Measurements from ENCODE around the gene DCST1. TPM values are rescaled to one million over a fixed set of nuclear protein-coding genes. Genes with fewer than 3 reads are reported as not detected.

DCST1 gene
- total RNA-seq, 1 donor from 2014 or later, result not detected

DNA sequence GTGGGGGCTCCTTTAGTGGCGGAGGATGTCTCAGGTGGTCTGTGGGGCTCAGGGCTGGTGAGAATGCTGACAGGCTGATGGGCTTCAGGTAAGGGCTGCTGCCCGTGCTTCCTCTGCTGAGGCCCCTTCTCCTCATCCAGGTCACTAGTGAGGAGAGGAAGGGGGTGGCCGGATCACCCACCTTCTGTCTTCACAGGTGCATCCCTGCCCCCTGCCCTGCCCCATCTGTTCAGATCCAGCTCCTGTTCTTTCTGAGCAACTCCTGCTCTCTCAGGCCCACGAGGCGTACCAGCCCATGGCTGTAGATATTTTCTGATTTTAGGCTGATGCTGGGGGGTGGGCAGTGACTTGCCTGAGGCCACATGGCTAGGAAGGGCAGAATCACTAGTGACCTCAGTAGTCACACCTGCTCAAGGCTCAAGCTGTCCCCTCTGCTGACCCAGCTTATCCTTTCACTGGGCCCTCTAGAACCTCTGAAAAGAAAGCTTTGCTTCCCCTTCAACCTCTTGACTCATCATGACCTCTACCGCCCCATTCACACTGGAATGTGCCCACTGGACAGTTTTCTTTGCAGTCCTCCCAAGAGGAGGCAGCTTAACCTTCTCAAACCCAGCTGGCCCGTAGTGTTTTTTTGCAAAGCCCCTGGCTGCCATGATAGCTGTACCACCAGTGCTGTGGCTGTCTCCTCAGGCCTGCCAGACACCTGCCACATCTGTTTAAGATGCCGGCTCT, 14.8 kb upstream of the DCST1 start:
- TF ChIP-seq, protein P1, sequence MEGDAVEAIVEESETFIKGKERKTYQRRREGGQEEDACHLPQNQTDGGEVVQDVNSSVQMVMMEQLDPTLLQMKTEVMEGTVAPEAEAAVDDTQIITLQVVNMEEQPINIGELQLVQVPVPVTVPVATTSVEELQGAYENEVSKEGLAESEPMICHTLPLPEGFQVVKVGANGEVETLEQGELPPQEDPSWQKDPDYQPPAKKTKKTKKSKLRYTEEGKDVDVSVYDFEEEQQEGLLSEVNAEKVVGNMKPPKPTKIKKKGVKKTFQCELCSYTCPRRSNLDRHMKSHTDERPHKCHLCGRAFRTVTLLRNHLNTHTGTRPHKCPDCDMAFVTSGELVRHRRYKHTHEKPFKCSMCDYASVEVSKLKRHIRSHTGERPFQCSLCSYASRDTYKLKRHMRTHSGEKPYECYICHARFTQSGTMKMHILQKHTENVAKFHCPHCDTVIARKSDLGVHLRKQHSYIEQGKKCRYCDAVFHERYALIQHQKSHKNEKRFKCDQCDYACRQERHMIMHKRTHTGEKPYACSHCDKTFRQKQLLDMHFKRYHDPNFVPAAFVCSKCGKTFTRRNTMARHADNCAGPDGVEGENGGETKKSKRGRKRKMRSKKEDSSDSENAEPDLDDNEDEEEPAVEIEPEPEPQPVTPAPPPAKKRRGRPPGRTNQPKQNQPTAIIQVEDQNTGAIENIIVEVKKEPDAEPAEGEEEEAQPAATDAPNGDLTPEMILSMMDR (IDR thresholded peaks at IDR 0.05; ENCODE audit: insufficient read depth, low read length, poor library complexity, severe bottlenecking), result no peak
- DNase-seq (ENCODE audit: low read depth), result no peak

DNA sequence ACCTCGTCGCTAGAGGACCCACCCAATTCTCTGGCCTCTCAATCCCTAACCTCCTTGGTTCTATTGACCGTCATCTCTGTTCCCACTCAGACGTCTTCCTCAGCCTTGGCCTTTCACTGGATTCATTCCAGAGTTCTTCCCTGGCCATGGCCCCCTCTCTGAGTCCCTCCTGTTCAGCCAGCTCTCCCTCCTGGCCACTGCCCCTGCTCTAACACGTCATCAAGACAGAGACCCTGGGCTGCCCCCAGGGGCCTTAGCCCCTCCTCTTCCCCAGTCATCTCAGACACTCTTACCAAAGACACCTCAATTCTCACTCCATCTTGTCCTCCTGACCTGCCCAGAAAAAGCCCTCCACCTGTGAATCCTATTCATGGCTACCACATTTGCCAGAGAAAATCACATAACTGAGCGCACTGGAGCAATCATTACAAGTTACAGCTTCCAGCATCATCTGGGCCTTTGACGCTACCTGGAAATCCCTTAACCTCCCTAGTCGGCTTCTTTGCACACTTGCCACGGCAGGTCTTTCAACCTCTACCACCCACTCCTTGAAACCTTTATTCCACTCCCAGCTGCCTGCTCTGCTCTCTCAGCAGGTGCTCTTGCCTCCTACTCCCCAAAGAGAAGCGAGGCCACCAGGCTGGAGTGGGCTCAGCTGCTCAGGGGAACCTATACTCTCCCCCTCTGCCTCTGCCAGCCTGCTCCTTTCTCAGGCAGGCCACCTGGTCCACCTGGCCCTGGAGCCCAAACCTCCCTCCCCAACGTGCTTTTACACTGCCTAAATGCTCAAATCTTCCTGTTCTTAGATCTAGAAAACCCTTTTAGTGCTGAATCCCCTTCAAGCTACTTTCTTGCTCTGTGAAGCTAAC, 14.0 kb upstream of the DCST1 start:
- Histone ChIP-seq H3K27me3 (ENCODE audit: control insufficient read depth, insufficient read depth, low read length) (no peaks in the 10 kb centered on the region), H3K4me3 (ENCODE audit: low read depth, low read length) (no peak overlapping the region), H3K36me3 (ENCODE audit: control insufficient read depth, insufficient read depth, low read length) (no peaks in the 10 kb centered on the region)
- TF ChIP-seq, protein P1 (IDR thresholded peaks at IDR 0.05; ENCODE audit: insufficient read depth, low read length, poor library complexity, severe bottlenecking), result no peak
- DNase-seq (ENCODE audit: low read depth), result no peak

More for the DNA sequence above, 14.8 kb upstream of the DCST1 start:
- Histone ChIP-seq H3K36me3 (ENCODE audit: control insufficient read depth, insufficient read depth, low read length) (no peaks in the 10 kb centered on the region), H3K27me3 (ENCODE audit: control insufficient read depth, insufficient read depth, low read length) (no peaks in the 10 kb centered on the region), H3K4me3 (ENCODE audit: low read depth, low read length) (no peak overlapping the region)

DNA sequence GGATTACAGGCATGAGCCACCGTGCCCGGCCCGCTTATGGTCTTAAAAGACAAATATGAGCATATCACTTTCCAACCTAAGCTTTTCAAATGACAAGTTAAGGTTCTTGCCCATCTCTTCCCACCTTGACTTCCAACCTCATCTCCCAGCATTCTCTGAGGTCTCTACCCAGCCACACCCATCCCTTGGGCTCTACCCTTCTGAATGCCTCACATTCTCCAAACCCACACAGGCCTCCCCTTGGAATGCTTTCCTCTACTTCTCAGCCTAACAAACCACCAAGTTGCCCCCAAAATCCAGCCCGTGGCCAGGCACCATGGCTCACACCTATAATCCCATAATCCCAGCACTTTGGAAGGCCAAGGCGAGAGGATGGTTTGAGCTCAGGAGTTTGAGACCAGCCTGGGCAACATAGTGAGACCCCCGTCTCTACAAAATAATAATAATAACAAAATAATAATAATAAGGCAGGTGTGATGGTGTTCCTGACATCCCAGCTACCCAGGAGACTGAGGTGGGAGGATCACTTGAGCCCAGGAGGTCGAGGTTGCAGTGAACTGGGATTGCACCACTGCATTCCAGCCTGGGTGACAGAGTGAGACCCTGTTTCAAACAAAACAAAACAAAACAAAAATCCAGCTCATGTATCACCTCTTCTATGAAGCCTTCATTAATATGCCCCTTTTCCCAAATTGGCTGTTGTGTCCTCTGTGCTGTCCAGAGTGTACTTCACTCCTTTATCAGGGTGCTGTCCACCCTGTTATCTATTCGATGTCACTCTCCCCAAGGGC, 11.3 kb upstream of the DCST1 start:
- Histone ChIP-seq H3K36me3 (ENCODE audit: control insufficient read depth, insufficient read depth, low read length) (no peaks in the 10 kb centered on the region), H3K27me3 (ENCODE audit: control insufficient read depth, insufficient read depth, low read length) (no peaks in the 10 kb centered on the region), H3K4me3 (ENCODE audit: low read depth, low read length) (no peak overlapping the region)
- no peak for DNase-seq (ENCODE audit: low read depth)
- TF ChIP-seq, protein P1 (IDR thresholded peaks at IDR 0.05; ENCODE audit: insufficient read depth, low read length, poor library complexity, severe bottlenecking), result no peak

DNA sequence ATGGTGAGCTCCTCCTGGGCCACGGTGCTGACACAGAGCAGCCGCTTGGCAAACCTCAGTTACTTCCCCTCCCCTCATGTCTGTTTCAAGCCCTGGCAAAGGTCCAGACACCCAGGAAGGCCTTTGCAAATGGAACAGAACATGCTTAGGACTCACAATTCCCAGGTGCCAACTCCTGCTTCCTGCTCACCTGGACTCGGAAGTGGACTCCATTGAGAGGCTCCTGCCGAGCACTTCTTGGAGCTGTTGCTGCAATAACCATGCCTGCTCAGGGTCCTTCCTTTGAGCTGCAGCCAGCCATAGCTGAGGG, 10.7 kb upstream of the DCST1 start:
- TF ChIP-seq, protein P1 (IDR thresholded peaks at IDR 0.05; ENCODE audit: insufficient read depth, low read length, poor library complexity, severe bottlenecking), result no peak
- H3K36me3 ChIP-seq (ENCODE audit: control insufficient read depth, insufficient read depth, low read length), result no peaks in the 10 kb centered on the region
- no peaks in the 10 kb centered on the region for H3K27me3 ChIP-seq (ENCODE audit: control insufficient read depth, insufficient read depth, low read length)
- H3K4me3 ChIP-seq (ENCODE audit: low read depth, low read length), result no peak overlapping the region
- no peak for DNase-seq (ENCODE audit: low read depth)

DNA sequence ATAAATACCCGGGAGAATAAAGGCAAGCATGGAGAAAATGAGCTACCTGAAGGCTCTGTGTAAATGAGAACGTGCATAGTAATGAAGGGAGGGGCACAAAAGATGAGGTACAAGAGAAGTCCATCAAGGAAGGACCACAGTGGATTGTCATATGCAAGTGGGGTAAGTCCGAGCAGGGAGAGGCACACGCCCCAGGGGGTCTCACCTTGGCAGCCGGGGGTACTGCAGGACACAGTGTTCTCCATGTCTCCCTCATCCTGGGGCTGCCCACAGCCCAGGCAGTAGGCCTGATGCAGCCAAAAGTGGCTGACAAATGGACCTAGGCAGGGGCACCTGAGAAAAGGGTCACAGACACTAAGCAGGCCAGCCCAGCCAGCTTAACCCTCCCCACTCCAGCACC, 10.0 kb upstream of the DCST1 start:
- TF ChIP-seq, protein P1 (IDR thresholded peaks at IDR 0.05; ENCODE audit: insufficient read depth, low read length, poor library complexity, severe bottlenecking), result no peak
- H3K27me3 ChIP-seq (ENCODE audit: control insufficient read depth, insufficient read depth, low read length), result no peaks in the 10 kb centered on the region
- no peak for DNase-seq (ENCODE audit: low read depth)
- no peaks in the 10 kb centered on the region for H3K36me3 ChIP-seq (ENCODE audit: control insufficient read depth, insufficient read depth, low read length)
- H3K4me3 ChIP-seq (ENCODE audit: low read depth, low read length), result no peak overlapping the region
